Stimulated activated CD4-positive, alpha-beta T cell treated with anti-CD3 and anti-CD28 coated beads, Interleukin-12 subunit alpha, Interleukin-12 subunit beta, amount 100 ng/mL, for 24 hours (primary cell): ENCODE results near the gene WIPF3.

Experiments used
- DNase-seq, 2 experiments: peaks; one replicate each; pipeline ENCODE4 v3.0.0-alpha.2; 2020; ENCODE audit warnings: low read depth in 2 of 2

The WIPF3 gene

DNA sequence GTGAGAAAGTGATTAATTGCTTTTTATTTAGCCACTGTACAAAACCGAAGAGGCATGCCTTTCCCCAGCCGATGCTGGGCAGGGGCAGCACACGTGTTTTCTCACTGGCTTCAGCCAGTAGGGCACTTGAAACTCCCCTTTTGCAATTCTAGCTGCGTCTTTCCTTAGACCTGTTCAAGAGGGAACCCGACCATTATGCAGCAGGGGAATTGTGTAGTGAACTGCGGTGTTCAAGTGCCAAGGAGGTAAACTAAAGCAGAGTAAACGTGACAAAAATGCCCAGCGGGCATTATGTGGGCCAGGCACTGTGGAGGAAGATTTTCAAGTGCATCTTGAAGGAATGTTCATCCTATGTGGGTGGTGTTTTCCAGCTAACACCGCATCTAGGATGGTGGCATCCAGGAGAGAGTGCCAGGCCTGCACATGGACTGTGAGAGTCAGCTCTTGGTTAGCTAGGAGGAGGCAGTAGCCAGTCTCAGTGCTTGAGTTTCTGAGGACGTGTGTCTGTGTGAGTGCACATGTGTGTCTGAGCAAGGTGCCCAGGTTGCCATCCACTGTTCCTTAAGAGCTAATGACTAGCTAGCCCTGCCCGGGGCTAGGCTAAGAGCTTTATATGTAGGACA, 3.3 kb downstream of the WIPF3 start:
- DNase-seq: no peak

DNA sequence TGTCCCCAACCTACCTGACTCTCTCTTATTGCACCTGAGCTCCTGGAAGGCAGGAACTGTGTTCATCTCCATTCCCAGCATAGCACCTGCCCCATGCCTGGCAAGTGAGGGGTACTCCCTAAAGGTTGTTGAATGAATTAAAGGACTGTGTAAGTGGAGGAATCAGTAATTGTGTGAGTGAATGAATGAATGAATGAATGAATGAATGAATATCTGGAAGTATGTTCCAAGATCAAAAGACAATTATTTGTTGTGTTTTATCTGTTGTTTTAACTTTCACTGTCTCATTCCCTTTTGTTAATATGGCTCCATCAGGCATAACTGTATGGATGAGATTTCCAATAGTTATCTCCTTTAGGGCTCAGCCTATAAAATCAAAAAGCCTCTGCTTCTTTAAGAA, 4.0 kb downstream of the WIPF3 start:
- DNase-seq: no peak

DNA sequence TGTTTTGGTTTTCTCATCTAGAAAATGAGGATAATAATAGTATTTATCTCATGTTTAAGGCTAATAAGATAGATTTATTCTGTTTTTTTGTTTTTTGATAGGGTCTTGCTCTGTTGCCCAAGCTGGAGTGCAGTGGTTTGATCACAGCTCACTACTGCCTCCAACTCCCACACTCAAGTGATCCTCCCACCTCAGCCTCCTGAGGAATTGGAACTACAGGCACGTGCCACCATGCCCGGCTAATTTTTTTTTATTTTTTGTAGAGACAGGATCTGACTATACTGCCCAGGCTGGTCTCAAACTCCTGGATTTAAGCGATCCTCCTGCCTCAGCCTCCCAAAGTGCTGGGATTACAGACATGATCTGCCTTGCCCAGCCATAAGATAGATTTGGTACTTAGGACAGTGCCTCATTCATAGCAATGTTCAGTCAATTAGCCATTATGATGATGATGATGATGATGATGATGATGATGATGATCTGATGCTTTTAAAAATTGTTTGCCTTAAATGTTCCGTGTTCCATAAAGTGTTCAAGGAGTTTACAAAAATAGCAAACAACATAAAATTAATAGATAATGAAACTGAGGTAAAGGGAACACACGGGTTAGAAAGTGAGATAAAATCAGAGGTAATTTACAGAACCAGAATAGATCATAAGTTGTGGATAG, 4.6 kb downstream of the WIPF3 start:
- no peak for DNase-seq

DNA sequence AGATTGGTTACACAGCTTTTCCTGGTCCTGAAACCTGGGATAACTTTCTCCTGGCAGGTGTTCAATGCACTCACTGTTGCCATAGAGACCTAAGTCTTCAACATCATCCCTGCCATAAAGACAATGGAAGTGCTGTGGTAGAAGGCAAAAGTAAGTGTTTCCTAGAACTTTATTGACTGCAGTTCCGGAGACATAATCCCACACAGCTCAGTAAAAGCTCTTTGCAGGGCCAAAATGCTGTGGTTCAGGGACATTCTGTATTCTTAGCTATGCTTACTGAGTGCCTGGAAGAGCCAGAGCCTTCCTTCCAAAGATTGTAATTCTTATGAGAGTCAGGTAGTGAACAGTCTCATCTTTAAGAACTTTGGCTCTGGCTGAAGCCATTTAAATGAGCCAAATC, 5.3 kb downstream of the WIPF3 start:
- no peak for DNase-seq

DNA sequence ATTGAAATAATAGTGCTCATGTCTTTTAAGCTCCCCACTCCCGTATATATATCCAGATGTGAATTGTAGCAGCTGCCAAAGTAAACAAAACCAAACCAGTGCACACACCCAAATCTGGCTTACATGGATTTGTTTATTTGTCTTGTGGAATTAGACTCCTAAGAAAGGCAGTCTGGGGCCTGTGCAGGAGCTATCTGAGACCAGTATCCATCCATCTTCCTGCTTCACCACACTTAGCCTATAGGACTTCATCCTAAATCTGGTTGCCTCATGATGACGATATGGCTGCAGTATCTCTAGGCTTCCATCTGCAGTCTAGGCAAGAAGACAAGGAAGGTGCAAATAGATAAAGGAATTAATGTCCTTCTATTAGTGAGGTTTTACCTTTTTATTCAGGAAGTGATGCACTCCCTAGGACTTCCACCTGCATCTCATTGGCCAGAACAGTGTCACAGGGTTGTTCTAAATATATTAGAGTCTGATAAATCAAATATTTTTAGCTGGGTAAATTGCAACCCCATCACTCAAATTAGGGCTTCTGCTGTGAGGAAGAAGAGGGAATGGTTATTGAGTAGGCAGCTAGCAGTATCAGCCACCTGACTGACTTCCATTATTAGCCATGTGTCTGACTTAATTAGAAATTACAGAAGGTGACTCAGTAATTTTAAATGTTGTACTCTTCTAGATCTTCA, 6.0 kb downstream of the WIPF3 start:
- DNase-seq: no peak

DNA sequence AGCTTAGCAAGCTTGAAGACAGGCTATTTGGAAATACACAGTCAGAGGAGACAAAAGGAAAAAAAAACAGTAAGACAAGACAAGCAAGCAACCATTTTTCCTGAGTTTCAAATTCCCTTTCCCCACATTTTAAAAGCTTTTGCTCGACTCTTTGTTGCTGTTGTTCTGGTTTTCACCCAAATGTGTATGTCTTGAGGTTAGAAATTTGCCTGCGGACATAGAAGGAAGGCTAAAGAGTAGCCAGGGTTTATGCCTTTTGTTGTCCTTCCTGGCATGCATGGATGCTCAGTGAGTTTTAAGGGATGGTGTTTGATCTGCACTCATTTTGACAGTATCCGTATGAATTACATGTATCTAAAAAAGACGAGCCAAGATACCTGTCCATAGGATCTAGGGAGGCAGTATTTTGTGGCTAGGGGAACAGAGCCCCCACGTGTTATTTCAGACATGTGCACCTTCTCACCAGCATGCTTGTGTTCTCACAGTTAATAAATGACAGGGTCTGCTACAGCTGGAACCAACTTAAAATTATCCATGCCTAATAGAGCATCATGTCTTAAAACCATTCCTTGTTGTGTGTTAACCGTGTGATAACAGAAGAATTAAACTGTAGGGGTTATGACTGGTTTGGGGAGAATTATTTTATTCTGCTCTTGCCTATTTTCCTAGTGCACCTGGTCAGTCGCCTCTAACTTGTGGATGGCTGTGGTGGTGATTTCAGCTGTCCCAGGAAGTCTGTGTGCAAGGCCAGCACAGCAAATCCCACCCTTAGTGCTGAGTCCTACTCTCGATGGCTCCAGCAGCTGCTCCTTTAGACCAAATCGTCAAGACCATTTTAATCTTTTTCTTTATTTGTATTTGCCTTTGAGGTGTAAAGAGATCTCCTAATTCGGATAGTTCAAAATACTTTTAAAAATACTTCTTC, 9.1 kb downstream of the WIPF3 start:
- no peak for DNase-seq

DNA sequence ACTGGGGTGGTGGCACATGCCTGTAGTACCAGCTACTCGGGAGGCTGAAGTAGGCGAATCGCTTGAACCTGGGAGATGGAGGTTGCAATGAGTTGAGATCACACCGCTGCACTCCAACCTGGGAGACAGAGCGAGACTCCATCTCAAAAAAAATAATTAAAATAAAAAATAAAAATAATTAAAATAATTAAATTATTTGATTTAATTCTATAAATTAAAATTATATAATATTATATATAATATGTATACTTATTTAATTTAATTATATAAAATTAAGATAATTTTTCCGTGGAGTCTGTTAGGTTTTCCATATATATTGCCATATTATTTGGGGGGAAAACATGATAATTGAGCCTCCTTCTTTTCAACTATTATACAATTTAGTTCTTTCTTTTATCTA, 12.0 kb downstream of the WIPF3 start:
- no peak for DNase-seq

DNA sequence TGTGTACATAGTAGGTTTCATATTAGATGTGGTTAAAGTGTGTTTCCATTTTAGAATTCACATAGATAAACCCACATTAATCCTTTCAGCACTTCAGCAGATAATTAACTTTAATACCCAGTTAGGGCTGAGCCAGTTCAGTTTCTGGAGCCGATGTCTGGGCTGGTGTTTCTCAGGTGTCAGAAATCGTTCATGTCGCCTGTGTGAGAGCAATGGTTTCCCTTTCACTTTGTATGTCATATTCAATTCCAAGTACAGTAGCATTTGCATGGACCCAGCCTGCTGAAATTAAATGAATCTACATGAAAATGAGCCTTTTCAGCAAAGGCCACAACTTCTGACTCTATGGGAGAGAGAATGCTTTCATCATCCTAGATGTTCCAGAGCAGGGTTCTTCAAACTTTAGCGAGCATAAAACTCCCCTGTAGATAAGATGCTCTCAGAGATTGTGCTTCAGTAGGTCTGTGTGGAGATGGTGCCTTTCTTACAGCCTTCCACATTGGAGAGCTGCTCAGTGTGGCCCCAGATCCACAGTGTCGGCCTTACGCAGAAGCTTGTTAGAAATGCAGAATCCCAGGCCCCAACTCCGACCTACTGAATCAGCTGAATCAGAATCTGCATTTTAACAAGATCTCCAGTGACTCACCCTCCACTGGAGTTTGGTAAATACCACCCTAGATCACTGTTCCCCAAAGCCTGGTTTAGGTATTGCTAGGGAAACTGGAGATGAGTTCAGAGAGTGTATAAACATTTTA, 19.6 kb downstream of the WIPF3 start:
- no peak for DNase-seq

DNA sequence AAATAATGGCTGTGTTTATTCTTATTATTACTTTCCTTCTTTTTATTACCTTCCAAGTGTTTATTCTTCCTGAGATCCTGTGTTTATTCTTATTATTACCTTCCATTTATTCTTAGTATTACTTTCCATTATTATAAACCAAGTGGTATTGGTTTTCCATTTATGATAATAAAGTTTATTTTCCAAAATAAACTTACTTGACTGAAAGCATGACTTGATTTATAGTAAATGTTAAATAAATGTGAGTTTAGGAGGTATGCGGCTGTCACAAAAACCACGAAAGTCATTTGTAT, 20.2 kb downstream of the WIPF3 start:
- no peak for DNase-seq

DNA sequence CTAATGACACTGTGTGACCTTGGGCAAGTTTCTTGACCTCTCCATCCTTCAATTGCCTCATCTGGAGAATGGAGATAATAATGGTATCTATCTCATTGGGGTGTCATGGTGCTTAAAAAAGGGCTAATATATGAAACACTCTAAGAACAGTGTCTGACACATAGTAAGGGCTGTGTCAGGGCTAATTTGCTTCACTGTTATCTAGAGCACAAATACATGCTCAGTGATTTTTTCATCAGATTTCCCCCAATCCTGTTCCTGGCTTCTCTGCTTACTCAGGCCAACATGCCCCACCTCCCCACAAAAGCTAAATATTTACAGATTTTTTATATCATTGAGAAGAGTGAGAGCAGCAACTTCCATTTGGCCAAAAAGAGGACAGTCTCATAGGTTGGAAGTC, 20.6 kb downstream of the WIPF3 start:
- no peak for DNase-seq

DNA sequence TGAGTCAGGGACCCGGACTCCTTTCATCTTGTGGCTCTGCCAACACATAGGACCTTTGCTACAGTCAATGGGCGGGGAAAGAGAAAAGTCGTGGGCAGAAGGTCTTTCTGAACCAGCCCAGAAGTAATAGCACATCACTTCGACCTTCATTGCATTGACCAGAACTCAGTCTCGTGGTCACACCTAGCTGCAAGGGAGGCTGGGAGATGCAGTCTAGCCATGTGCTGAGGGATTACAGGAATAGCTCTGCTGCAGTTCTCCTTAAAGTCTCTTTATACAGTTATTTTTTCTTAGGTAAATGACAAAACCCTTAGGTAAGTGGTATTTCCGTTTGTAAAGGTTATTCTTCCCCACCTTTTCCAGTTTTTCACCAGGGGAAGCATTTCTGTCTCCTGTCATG, 25.4 kb downstream of the WIPF3 start:
- no peak for DNase-seq

DNA sequence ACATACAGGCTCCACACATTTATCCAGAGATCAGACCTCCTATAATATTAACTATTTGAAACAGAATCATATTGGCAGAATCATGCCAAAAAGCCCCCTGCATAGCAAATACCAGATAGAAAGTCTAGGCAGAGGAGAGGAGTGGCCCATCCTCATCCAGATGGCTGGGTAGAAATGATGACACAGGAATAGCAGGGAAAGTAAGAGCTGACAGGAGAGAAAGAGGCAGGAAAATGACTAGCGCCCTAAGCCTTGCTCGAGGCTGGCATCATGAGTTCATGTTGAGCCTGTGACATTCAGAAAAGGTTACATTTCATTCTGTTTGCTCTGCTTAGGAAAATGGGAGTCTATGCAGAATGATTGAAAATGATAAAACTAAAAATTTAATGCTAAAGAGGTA, 27.6 kb downstream of the WIPF3 start:
- no peak for DNase-seq

DNA sequence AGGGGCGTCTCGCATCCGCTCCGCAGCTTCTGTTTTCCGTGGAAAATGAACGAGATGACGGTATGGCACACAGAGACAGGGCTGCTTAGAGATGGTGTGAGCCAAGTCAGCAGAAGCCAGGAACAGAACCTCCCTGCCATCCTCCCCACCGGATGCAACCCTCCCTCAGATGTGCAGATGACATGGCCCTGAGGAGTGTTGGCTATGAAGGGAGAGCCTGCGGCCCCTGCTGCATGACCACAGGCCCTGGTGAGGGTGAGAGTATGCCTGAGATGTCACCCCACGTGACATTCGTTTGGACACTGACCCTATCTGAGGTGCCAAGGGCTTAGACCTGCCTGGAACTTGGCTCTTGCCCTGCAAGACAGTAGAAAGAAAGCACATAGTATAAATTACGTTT, 29.4 kb downstream of the WIPF3 start:
- DNase-seq: no peak

DNA sequence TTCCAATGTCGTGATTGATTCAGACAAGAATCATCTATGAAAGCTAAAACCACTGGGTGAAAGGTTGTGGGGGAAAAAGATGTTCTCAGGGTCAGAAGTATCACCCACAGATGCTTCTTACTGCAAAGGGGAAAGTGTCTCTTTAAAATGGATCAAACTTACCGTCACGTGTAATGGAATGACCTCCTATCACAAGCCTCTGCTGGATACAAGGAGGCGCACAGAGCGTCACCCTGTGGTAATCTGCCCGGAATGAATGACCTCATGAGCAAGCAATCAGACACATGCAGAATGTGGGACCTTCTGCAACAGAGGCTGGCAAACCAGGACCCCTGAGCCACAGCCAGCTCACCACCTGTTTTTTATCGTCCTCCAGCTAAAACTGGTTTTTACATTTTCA, 33.0 kb downstream of the WIPF3 start:
- DNase-seq: no peak

DNA sequence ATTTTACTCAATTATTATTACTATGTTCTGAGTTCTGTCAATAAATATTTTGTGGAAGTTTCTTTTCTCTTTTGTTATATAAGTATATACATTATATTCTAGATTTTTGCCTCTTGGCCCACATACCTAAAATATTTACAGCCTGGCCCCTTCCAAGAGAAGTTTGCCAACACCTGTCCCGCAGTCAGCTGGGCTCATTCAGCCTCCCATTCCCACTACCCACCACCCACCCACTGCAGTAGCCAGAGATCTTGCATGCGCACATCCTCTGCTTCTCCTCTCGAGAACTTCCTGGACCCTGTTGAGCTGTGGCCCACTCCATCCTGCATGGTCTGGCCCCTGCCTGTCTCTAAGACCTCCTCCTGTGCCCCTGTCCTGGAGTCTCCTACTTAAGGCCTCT, 33.6 kb downstream of the WIPF3 start:
- no peak for DNase-seq

DNA sequence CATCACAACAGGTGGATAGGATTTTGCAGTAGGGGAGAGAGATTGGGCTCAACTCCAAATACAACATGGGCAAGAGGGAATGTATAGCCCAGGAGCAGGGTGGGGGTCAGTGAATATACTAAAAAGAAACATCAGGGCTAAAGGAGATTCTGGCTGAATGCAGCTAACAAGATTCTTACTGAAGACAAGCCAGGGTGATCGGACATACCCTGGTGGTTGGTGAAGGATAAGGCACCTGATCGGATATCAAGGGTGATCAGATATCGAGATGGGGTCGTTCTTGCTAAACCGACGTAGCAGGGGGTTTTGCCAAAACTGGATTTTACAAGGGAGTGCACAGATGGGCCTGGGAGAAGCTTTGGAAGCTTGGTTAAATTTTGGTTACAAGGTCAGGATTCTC, 34.4 kb downstream of the WIPF3 start:
- no peak for DNase-seq

DNA sequence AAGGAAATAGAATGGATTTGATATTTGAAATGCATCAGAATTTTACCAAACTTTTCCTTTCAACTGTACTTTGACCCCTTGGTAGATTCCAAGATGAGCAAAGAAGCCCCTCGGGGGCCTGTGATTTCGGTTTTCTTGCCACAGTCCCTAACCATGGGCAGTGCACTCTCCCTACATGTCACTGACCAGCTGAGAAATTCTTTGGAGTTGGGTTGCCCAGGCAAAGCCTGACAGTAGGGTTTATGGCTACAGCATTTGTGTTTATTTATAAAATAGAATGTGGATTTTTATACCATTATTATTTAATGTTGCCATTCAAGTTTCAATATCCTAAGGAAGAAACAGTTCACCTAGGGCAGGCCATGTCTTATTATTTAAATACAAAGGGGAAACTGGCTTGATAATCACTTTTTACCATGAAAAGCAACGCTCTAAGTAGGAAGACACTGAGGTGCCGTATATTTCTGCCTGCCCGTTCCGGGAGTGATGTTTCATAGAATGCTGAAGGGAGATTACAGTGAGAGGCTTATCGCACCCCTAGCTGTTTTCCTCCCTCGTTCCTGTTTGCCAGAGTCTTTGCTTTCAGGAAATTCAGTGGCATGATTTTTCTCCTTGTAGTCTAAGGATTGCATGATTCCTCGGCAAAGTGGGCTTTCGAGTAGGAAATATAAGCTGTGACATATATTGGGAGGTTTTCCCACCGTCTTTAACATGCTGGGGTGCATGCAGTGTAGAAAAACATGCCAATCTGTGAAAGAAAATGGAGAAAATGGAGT, 35.8 kb downstream of the WIPF3 start:
- DNase-seq: no peak

DNA sequence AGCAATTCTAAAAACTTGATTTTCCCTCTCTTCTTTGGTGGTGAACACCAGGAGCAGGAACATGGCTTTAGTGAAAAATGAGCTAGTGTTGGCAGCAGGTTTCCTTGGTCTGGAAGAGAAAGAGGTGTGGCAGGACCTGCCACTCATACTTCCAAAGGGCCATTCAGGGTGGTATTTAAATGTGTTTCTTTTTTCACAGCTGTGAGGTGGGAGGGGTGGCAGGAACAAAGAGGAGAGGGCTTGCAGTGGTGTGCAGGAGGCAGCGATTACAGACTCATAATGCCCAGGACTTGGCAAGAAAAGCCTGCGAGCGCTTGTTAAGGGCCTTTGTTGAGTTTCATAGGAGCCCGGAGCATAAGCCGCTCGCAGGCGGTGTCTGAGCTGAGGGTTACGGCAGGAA, 36.8 kb downstream of the WIPF3 start:
- no peak for DNase-seq

DNA sequence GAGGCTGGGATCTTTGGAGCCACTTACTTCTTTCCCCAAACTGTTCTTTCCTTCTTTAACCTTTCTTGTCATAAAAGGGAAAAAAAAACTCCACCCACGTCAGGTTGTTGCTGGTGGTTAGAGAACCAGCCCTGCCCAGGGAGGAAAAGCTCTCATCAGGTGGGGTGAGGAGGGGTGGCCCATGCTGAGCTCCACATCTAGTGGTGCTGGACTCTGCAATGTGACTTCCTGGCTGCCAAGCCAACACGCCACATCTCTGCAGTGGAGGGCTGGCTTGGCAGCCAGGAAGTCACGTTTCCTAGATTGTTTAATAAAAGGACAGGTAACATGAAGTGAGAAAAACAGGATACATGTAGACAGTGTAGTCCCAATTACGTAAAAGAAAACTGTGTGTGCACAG, 37.4 kb downstream of the WIPF3 start:
- DNase-seq: no peak

DNA sequence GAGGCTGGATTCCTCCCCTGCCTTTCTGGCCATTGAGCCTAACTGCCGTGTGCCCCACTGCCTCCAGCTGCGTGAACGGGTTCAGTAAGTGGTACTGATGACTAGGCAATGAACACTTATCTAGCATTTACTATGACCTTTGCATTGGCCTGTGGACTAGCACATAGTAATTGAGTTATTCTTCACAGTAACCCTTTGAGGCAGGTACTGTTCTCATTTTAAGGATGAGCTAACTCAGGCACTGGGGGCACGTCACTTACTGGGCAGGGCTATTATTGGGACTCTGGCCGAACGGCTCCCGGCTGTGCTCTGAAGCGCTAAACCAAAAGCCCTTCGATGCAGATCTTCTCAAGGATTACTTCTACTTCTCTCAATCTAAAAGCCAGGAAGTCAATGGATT, 38.3 kb downstream of the WIPF3 start:
- no peak for DNase-seq

DNA sequence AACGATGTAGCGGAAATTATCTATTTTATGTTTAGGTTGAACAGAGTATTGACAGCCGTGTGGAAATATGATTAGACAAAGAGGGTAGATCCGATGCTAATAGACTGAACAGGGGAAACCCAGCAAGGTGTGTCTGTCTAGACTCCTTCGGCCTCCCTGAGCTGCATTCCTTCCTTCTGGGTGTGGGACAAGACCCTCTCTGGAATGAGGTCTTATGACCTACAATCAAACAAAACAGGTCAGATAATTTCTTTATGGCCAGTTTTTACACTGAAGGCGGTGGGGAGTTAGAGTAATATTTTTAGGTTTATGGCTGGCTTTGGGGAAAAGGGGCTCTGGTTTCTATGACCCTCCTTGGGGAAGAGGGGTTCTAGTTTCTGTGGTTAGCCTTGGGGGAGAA, 41.2 kb downstream of the WIPF3 start:
- no peak for DNase-seq
